Erythroblast (primary cell): ENCODE measurements around the gene ASB9.

Experiments used
- GATA1 ChIP-seq: IDR thresholded peaks from 2 replicates; pipeline ENCODE4 v1.6.1; 2011; ENCODE audit warnings: low read depth, mild to moderate bottlenecking, control low read depth, low read length, moderate library complexity
- POLR2A ChIP-seq: IDR thresholded peaks from 2 replicates; pipeline ENCODE4 v1.6.1; 2011; ENCODE audit warnings: mild to moderate bottlenecking, low read length

GRCh38 chrX:15203694-15204093 lies 66.2 kb downstream of the ASB9 start:
- no peak for TF ChIP-seq POLR2A
- no peak for TF ChIP-seq GATA1
